ENCODE measurements around the gene CASP6. TPM values are rescaled to one million over a fixed set of nuclear protein-coding genes. Genes with fewer than 3 reads are reported as not detected.

The CASP6 gene
- total RNA-seq: 28.8 and 48.9 TPM in 2 replicates

GRCh38 chr4:109702950-109703663 lies at the start of gene CASP6:
Gene CASP6 (minus strand): TSS chr4:109703445. CDS start chr4:109703395, 50 bp downstream.

GRCh38 chr4:109729718-109730618 lies 26.7 kb upstream of the CASP6 start, which contains the start of gene PLA2G12A:
Gene PLA2G12A (minus strand): TSS chr4:109730070. CDS start chr4:109729809, 261 bp downstream.

Other genes with a start within 250 kb of the CASP6 start
- gene MCUB, start 143.2 kb downstream of the CASP6 start, total RNA-seq: 21.2 and 40.9 TPM in 2 replicates
- 17.7 and 18.5 TPM in 2 replicates for gene PLA2G12A, start 26.6 kb upstream of the CASP6 start, total RNA-seq
- 2.0 and 8.3 TPM in 2 replicates for gene CFI, start 98.6 kb upstream of the CASP6 start, total RNA-seq
- gene GAR1, start 112.3 kb upstream of the CASP6 start, total RNA-seq: 1.3 and 3.5 TPM in 2 replicates
- under 0.01 and 0.17 TPM in 2 replicates for gene RRH, start 124.5 kb upstream of the CASP6 start, total RNA-seq
- gene LRIT3, start 144.7 kb upstream of the CASP6 start, total RNA-seq: 0.15 TPM in 1 of 2 replicates, not detected in the other
- gene EGF, start 209.4 kb upstream of the CASP6 start, total RNA-seq: 0.50 and 1.0 TPM in 2 replicates

Data from smooth muscle cell of trachea (primary cell).